Adrenal gland (tissue), 5 donors: ENCODE results near the gene ATOSA.

Experiments
- CTCF ChIP-seq, 6 experiments: fragments of 450-650 bp in 4 of 6; fragments of 200-600 bp in 2 of 6; sonication (generic) in 1 of 6; IDR thresholded peaks; 1 replicate in 5 of 6; 2 replicates in 1 of 6; pipeline versions ENCODE4 v1.5.1 to v1.8.0; 2016 to 2021; ENCODE audit warnings: antibody characterized with exemption in 6 of 6, mild to moderate bottlenecking in 2 of 6, moderate library complexity in 1 of 6
- POLR2A ChIP-seq, 2 donors: fragments of 450-650 bp; IDR thresholded peaks; one replicate each; pipeline ENCODE4 v1.6.1; 2017; ENCODE audit warnings: antibody characterized with exemption in 2 of 2, mild to moderate bottlenecking in 2 of 2, moderate library complexity in 1 of 2
- donor health status: DM: no; HTN: no; CAD: no.

- TF ChIP-seq CTCF (IDR thresholded peaks at IDR 0.05) (no peak), POLR2A (IDR thresholded peaks at IDR 0.05) (no peak)
These were observed 3.0 kb upstream of the ATOSA start for GRCh38 chr15:52682200-52682599.
